ENCODE results near the gene KRT36. TPM values are rescaled to one million over a fixed set of nuclear protein-coding genes. Genes with fewer than 3 reads are reported as not detected.

KRT36 gene

DNA sequence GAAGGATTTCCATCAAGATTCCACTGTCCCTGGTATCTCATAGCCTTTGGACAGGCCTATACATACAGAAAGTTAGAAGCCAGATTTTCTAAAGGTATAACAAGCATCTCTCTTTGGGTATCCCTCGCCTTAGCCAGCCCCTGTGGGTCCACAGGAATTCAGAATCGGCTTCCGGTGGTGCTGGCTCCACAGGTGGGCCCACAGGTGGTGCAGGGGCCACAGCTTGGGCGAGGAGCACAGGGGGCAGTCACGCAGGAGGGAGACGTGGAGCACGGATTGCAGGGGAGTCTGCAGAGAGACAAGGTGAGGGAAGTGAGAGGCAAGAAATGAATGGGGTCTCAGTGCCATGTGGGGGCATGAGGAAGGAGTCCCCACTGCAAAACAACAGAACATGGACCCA is 52.5 kb downstream of the KRT36 start:
- no peaks in the 10 kb centered on the region for H3K79me1 ChIP-seq (ENCODE audit: low read depth, low read length)
- H3K18ac ChIP-seq (ENCODE audit: low read length) = peak overlapping the region; percentile 77
- H2BK5ac ChIP-seq (ENCODE audit: low read length) = no peak overlapping the region
- no peaks in the 10 kb centered on the region for H3K4me1 ChIP-seq (ENCODE audit: control insufficient read depth in 2 of 2, insufficient read depth in 1 of 2, low read depth in 1 of 2, low read length in 2 of 2)
- WGBS, 2 donors (ENCODE audit: extremely low coverage in 2 of 2, insufficient read length in 2 of 2, insufficient replicate concordance in 1 of 2) = no CpG with 5 or more reads among the region's 7 CpGs
- H4K91ac ChIP-seq (ENCODE audit: low read depth, low read length, poor library complexity) = no peak overlapping the region
- no peak overlapping the region for H2AK5ac ChIP-seq (ENCODE audit: low read depth, low read length)
- no peak overlapping the region for H3K4me3 ChIP-seq (ENCODE audit: low read length in 2 of 2)
- H3K4me2 ChIP-seq (ENCODE audit: insufficient read depth, low read length, poor library complexity, severe bottlenecking) = no peak overlapping the region
- no peak overlapping the region for H3K27ac ChIP-seq (replicated peaks; ENCODE audit: low read length)
- no peaks in the 10 kb centered on the region for H3K9me3 ChIP-seq (replicated peaks in 1 of 2; ENCODE audit: control insufficient read depth in 2 of 2, insufficient read depth in 1 of 2, low read depth in 1 of 2, low read length in 2 of 2)
- H3K4ac ChIP-seq (ENCODE audit: low read length) = no peak overlapping the region
- H2BK12ac ChIP-seq (ENCODE audit: low read length) = no peak overlapping the region
- H3K36me3 ChIP-seq (replicated peaks in 1 of 2; ENCODE audit: control insufficient read depth in 2 of 2, insufficient read depth in 2 of 2, low read length in 2 of 2) = no peaks in the 10 kb centered on the region
- H3K23ac ChIP-seq (ENCODE audit: low read depth, low read length, poor library complexity) = peak overlapping the region; percentile 31
- H2BK15ac ChIP-seq (ENCODE audit: low read length) = no peak overlapping the region
- DNase-seq (ENCODE audit: low spot score) = no peak
- no peak overlapping the region for H4K8ac ChIP-seq (ENCODE audit: low read depth, low read length)
- H2BK120ac ChIP-seq (ENCODE audit: low read depth, low read length) = no peak overlapping the region
- no peak overlapping the region for H2AFZ ChIP-seq (ENCODE audit: low read length)
- no peak overlapping the region for H3K14ac ChIP-seq (ENCODE audit: low read length)
- peaks cover 0 to 3% (median 0%) of the 10 kb centered on the region in 3 experiments for H3K27me3 ChIP-seq (ENCODE audit: control insufficient read depth in 3 of 3, insufficient read depth in 3 of 3, low read depth in 1 of 3, low read length in 3 of 3)
- no peak overlapping the region for H3K9ac ChIP-seq (ENCODE audit: low read depth, low read length, poor library complexity)

Small RNAs within 50 kb of the gene (small RNA-seq; reads per million reads assigned to genes)
- not detected for gene RNU2-32P (ENCODE audit: insufficient read depth)

Data from neuronal stem cell (in vitro differentiated cells).